Measurements from ENCODE around the gene HEXD.
A peak's percentile ranks its signal among the peaks of the same experiment; 100 is the strongest.
"Not testable (repeated sequence)": the region's sequence is repeated elsewhere in the genome, so short reads cannot be mapped to it uniquely, and the experiment has no call there.

HEXD gene

DNA sequence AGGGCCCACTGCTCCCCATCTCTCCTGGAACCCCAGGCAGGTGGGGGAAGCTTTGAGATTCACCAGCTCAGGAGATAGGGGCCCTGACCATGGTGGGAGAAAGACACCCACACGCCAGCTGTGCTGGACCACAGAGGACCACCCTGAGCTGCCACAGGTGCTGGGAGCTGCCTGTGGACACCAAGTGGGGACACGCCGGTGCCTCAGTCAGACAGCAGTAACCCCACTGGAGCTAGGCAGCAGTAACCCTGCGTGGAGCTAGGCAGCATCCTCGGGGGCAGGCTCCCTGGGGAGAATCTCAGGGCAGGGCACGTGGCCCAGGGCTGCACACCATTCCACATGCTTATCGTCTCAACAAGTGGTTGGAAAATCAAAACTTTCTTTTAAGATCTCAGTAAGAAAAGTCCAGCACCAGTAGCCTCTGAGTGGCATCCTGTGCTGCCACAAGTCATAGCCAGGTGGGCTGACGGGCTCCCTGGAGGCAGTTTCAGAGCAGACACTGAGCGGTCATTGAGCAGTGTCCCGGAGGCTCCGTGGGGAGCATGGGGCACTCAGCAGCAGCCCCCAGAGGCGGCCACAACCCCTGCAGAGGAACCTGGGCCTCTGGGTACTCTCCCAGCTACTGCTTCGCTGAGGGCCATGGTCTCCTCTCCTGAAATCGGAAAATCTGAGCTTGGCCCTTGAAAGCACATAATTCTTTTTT, 8.0 kb upstream of the HEXD start:
- Histone ChIP-seq H3K27me3 (ENCODE audit: insufficient read depth, insufficient read length) (no peaks in the 10 kb centered on the region), H3K9ac (ENCODE audit: insufficient read length, low read depth) (no peak overlapping the region), H3K4me3 (ENCODE audit: insufficient read length, low read depth) (no peak overlapping the region), H3K36me3 (ENCODE audit: insufficient read depth, insufficient read length, low read length) (peaks cover 29% of the 10 kb centered on the region), H3K4me1 (ENCODE audit: insufficient read depth, insufficient read length) (peaks cover 9% of the 10 kb centered on the region), H3K9me3 (ENCODE audit: insufficient read depth, low read length) (no peaks in the 10 kb centered on the region)
- DNase-seq (ENCODE audit: low read depth, low spot score), result no peak
- TF ChIP-seq ZNF274 (IDR thresholded peaks at IDR 0.05; ENCODE audit: low read depth, low read length) (no peak), SUZ12 (IDR thresholded peaks at IDR 0.05; ENCODE audit: extremely low read depth, insufficient read depth, insufficient read length) (no peak), YY1 (IDR thresholded peaks at IDR 0.05; ENCODE audit: insufficient read depth, insufficient read length) (no peak)

DNA sequence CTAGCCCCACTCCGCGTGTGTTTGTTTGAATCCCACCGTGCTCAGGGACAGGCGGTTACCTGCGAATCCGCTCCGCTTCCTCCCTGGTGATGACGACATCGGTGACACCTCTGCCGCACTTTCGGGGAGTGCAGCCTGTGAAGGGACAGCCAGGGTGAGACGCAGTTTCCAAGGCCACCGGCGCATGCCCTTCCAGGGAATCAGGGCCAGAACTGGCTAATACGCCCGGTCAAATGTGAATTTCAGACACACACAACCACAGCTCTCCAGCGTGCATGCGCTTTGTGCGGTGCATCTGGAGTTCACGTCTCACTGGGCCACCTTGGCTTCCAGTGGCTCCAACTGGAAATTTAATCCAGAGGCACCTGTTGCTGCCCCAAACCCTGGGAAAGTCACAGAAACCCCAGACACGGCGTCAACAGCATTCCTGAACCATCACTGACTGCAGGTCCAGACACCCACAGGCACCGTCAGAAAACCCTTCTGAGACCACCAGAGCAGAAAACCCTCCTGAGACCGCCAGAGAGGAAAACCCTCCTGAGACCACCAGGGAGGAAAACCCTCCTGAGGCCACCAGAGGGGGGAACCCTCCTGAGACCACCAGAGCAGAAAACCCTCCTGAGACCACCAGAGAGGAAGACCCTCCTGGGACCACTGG, 6.6 kb upstream of the HEXD start:
- no peak overlapping the region for H3K4me3 ChIP-seq (ENCODE audit: insufficient read length, low read depth)
- H3K27me3 ChIP-seq (ENCODE audit: insufficient read depth, insufficient read length), result no peaks in the 10 kb centered on the region
- TF ChIP-seq YY1 (IDR thresholded peaks at IDR 0.05; ENCODE audit: insufficient read depth, insufficient read length) (no peak), SUZ12 (IDR thresholded peaks at IDR 0.05; ENCODE audit: extremely low read depth, insufficient read depth, insufficient read length) (no peak)
- H3K9ac ChIP-seq (ENCODE audit: insufficient read length, low read depth), result no peak overlapping the region
- peaks cover 27% of the 10 kb centered on the region for H3K36me3 ChIP-seq (ENCODE audit: insufficient read depth, insufficient read length, low read length)
- no peaks in the 10 kb centered on the region for H3K9me3 ChIP-seq (ENCODE audit: insufficient read depth, low read length)
- H3K4me1 ChIP-seq (ENCODE audit: insufficient read depth, insufficient read length), result peaks cover 10% of the 10 kb centered on the region
- DNase-seq (ENCODE audit: low read depth, low spot score), result no peak

DNA sequence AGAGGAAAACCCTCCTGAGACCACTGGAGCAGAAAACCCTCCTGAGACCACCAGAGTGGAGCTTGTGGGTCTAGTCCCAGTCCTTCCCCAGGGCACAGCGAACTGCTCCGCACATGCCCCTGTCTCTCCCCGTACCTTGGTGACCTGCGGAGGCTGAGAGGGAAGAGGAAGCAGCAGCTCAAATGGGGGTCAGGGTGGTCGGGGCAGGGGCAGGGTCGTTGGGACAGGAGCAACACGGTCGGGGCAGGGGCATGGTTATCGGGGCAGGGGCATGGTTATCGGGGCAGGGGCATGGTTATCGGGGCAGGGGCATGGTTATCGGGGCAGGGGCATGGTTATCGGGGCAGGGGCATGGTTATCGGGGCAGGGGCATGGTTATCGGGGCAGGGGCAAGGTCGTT, 6.1 kb upstream of the HEXD start:
- not testable (repeated sequence) for H3K9ac ChIP-seq (ENCODE audit: insufficient read length, low read depth); DNase-seq (ENCODE audit: low read depth, low spot score); H3K4me3 ChIP-seq (ENCODE audit: insufficient read length, low read depth); H3K9me3 ChIP-seq (ENCODE audit: insufficient read depth, low read length); H3K27me3 ChIP-seq (ENCODE audit: insufficient read depth, insufficient read length)
- peaks cover 27% of the 10 kb centered on the region for H3K36me3 ChIP-seq (ENCODE audit: insufficient read depth, insufficient read length, low read length)
- peaks cover 10% of the 10 kb centered on the region for H3K4me1 ChIP-seq (ENCODE audit: insufficient read depth, insufficient read length)

DNA sequence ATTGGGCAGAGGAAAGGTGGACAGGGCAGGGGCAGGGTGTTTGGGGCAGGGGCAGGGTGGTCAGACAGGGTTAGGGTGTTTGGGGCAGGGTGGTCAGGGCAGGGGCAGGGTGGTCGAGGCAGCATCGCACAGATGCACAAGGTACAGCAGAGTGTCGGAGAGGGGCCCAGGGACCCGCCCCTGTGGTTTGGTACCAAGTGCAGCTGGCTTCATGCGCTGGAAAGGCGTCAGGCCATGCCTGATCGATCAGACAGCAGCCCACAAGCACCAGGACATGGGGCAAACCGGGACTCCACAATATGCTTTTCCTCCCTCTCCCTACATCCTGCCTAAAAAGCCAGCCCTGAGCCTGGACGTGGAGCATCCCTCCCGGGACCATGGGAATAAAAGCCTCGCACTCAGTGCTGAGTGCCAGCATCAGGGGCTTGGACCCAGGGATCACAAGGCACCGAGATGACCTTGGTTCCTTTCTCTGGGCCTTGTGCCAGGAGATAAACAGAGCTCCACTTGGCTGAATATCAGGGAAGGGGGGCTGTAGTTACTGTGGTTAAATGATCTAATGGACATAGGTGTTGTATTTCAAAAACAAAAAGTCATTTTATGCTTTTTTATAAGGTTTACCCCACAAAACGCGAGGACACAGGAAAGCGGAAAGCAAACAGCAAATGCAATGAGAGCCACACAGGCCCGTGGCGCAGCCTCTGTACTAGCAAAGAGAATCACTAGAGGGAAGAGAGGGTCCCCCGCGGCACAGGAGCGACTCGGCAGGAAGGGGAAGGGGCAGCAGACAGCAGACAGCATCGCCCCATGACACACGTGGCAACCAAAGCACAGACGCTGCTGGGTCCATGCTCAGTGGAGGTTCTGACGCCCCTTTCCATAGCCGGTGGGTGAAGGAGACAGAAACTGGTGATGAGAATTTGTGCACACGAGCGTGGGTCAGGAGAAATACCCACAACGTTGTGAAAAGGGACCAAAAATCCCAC, 5.3 kb upstream of the HEXD start:
- Histone ChIP-seq H3K4me3 (ENCODE audit: insufficient read length, low read depth) (no peak overlapping the region), H3K36me3 (ENCODE audit: insufficient read depth, insufficient read length, low read length) (peaks cover 27% of the 10 kb centered on the region), H3K4me1 (ENCODE audit: insufficient read depth, insufficient read length) (peaks cover 10% of the 10 kb centered on the region), H3K9ac (ENCODE audit: insufficient read length, low read depth) (no peak overlapping the region), H3K27me3 (ENCODE audit: insufficient read depth, insufficient read length) (no peaks in the 10 kb centered on the region), H3K9me3 (ENCODE audit: insufficient read depth, low read length) (no peaks in the 10 kb centered on the region)
- TF ChIP-seq YY1 (IDR thresholded peaks at IDR 0.05; ENCODE audit: insufficient read depth, insufficient read length) (no peak), ZNF274 (IDR thresholded peaks at IDR 0.05; ENCODE audit: low read depth, low read length) (no peak), SUZ12 (IDR thresholded peaks at IDR 0.05; ENCODE audit: extremely low read depth, insufficient read depth, insufficient read length) (no peak)
- DNase-seq (ENCODE audit: low read depth, low spot score), result no peak

DNA sequence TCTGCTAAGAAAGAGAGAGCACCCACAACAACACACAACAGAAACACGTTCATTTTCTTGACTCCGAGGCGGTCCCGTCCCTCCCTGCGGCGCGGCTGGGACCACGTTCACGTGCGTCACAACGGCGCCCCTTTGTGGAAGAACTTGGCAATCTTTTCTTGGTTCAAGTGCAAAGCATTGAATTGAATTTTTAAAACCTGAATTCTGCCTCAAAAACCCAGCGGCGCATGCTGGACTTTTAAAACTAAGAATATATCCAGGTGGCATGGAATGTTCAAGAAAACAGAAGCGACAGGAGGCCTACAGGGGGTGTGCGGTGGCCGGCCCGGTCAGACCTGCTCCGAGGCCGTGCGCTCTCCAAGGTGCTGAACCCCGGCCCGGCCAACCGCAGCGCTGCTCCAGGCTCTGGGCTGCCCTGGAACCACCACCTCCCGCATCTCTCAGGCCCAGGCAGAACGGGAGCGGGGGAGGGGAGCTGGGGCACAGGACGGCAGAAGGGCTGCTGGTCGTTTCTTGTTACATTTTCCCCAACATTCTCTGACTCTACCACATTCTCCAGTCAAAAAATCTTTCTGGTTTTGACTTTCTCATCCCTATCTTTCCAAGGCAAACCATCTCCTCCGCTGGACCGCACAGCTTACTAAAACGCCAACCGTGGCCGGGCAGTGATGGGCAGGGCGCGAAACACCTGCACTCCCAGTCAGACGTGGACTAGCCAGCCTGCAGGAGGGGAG, 3.4 kb upstream of the HEXD start:
- Histone ChIP-seq H3K4me1 (ENCODE audit: insufficient read depth, insufficient read length) (peaks cover 10% of the 10 kb centered on the region), H3K4me3 (ENCODE audit: insufficient read length, low read depth) (no peak overlapping the region), H3K27me3 (ENCODE audit: insufficient read depth, insufficient read length) (no peaks in the 10 kb centered on the region), H3K9me3 (ENCODE audit: insufficient read depth, low read length) (no peaks in the 10 kb centered on the region), H3K36me3 (ENCODE audit: insufficient read depth, insufficient read length, low read length) (peaks cover 19% of the 10 kb centered on the region), H3K9ac (ENCODE audit: insufficient read length, low read depth) (no peak overlapping the region)
- DNase-seq (ENCODE audit: low read depth, low spot score), result peak; percentile 71
- TF ChIP-seq YY1 (IDR thresholded peaks at IDR 0.05; ENCODE audit: insufficient read depth, insufficient read length) (no peak), SUZ12 (IDR thresholded peaks at IDR 0.05; ENCODE audit: extremely low read depth, insufficient read depth, insufficient read length) (no peak)

DNA sequence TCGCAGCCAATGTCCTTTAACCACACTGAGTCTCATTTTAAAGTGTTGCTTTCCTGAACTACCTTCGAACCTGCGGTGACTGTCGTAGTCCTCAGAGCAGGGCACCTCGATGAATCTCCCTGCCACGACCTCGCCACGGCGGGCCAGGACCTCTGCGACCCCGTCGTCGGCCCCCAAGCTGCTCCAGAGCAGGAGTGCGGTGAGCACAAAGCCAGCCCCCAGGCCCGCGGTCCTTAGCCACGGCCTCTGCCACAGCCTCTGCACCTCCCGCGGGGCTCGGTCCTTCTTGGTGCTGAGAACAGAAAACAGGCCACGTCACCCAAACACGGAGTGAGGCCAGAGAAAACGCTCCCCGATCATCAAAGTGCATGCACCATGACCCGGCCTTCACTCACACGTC, 2.8 kb upstream of the HEXD start:
- TF ChIP-seq YY1 (IDR thresholded peaks at IDR 0.05; ENCODE audit: insufficient read depth, insufficient read length) (no peak), SUZ12 (IDR thresholded peaks at IDR 0.05; ENCODE audit: extremely low read depth, insufficient read depth, insufficient read length) (no peak), ZNF274 (IDR thresholded peaks at IDR 0.05; ENCODE audit: low read depth, low read length) (no peak)
- H3K4me1 ChIP-seq (ENCODE audit: insufficient read depth, insufficient read length), result peaks cover 8% of the 10 kb centered on the region
- H3K9ac ChIP-seq (ENCODE audit: insufficient read length, low read depth), result no peak overlapping the region
- H3K27me3 ChIP-seq (ENCODE audit: insufficient read depth, insufficient read length), result no peaks in the 10 kb centered on the region
- no peaks in the 10 kb centered on the region for H3K9me3 ChIP-seq (ENCODE audit: insufficient read depth, low read length)
- H3K4me3 ChIP-seq (ENCODE audit: insufficient read length, low read depth), result no peak overlapping the region
- DNase-seq (ENCODE audit: low read depth, low spot score), result no peak
- H3K36me3 ChIP-seq (ENCODE audit: insufficient read depth, insufficient read length, low read length), result peaks cover 19% of the 10 kb centered on the region

All from NT2/D1 (cell line).